Body of pancreas (tissue), 4 donors: ENCODE measurements around the gene EPOP. TPM values are rescaled to one million over a fixed set of nuclear protein-coding genes. Genes with fewer than 3 reads are reported as not detected.
"Not testable (repeated sequence)": the region's sequence is repeated elsewhere in the genome, so short reads cannot be mapped to it uniquely, and the experiment has no call there.

Experiments
- ATAC-seq: fragments of 150-250 bp; one replicate; pipeline ENCODE4 v1.9.1; 2016
- DNase-seq, 4 donors: peaks; one replicate each; pipeline ENCODE4 v3.0.0-alpha.2; 2019
- H3K27ac ChIP-seq, 4 donors: fragments of 200-600 bp; sonication (generic); 1 replicate in 3 of 4; 2 replicates in 1 of 4; pipeline versions ENCODE4 v1.5.1 to v1.6.1; 2016 to 2019; ENCODE audit warnings: mild to moderate bottlenecking in 1 of 4, mixed read lengths in 1 of 4, moderate library complexity in 1 of 4
- H3K27me3 ChIP-seq, 2 donors: fragments of 200-600 bp; sonication (generic); one replicate each; pipeline ENCODE4 v1.6.0; 2016; ENCODE audit warnings: mild to moderate bottlenecking in 1 of 2
- H3K36me3 ChIP-seq, 2 donors: fragments of 200-600 bp; sonication (generic); replicated peaks in 1 of 2; 2 replicates each; pipeline ENCODE4 v1.5.1; 2016; ENCODE audit warnings: low read depth in 2 of 2; ENCODE audit not compliant: insufficient read depth in 1 of 2
- H3K4me1 ChIP-seq: fragments of 200-600 bp; sonication (generic); one replicate; pipeline ENCODE4 v1.6.0; 2016
- H3K4me3 ChIP-seq, 2 donors: fragments of 200-600 bp; sonication (generic); 1 replicate in 1 of 2; 2 replicates in 1 of 2; pipeline ENCODE4 v1.5.1; 2016 to 2019
- H3K9me3 ChIP-seq, 3 donors: fragments of 200-600 bp; sonication (generic); 1 replicate in 2 of 3; 2 replicates in 1 of 3; pipeline ENCODE4 v1.5.1; 2016
- CTCF ChIP-seq, 7 experiments: fragments of 450-650 bp in 4 of 7; fragments of 200-600 bp in 3 of 7; sonication (generic) in 3 of 7; IDR thresholded peaks; one replicate each; pipeline ENCODE4 v1.5.1; 2016 to 2019; ENCODE audit warnings: antibody characterized with exemption in 7 of 7
- POLR2A ChIP-seq, 3 donors: fragments of 450-650 bp; IDR thresholded peaks; one replicate each; pipeline ENCODE4 v1.6.1; 2016; ENCODE audit warnings: antibody characterized with exemption in 3 of 3, mild to moderate bottlenecking in 2 of 3
- WGBS, 2 donors: methylation state at CpG; one replicate each; pipeline ENCODE4 v1.1.5; 2017; 5-methylcytosine and 5-hydroxymethylcytosine counted together
- intact Hi-C: fragments of 100-400 bp; cut with DNase I; formaldehyde crosslinking; loops from one replicate; pipeline ENCODE4 v1.15.1; 2023
- total RNA-seq, 2 donors: library from RNA; depleted of rRNA; stranded (reverse); fragments of >200 nt; gene quantifications; one replicate each; pipeline ENCODE4 v1.1.0, GENCODE V29; 2016

The EPOP gene
- total RNA-seq, 2 donors from 2014 or later = 3.9 to 11.2 TPM

- no peaks in the 10 kb centered on the region for H3K36me3 ChIP-seq
- no peak overlapping the region for H3K4me3 ChIP-seq
- DNase-seq = no peak
- 59 to 64% methylated on average over 6 of the region's 6 CpGs for WGBS, 2 donors
- intact Hi-C loops = no loop called here
- no peak overlapping the region for H3K27ac ChIP-seq
- ATAC-seq = no peak
- no peaks in the 10 kb centered on the region for H3K9me3 ChIP-seq
- H3K4me1 ChIP-seq = no peaks in the 10 kb centered on the region
- no peak for TF ChIP-seq CTCF (IDR thresholded peaks at IDR 0.05)
- TF ChIP-seq POLR2A (IDR thresholded peaks at IDR 0.05) = no peak
- H3K27me3 ChIP-seq = no peaks in the 10 kb centered on the region
Observed at GRCh38 chr17:38632334-38632733, 42.4 kb downstream of the EPOP start.

- 61 to 67% methylated on average over 3 of the region's 3 CpGs for WGBS, 2 donors
- H3K27me3 ChIP-seq = no peaks in the 10 kb centered on the region
- H3K9me3 ChIP-seq = no peaks in the 10 kb centered on the region
- intact Hi-C loops = no loop called here
- no peak for DNase-seq
- no peak overlapping the region for H3K4me3 ChIP-seq
- no peaks in the 10 kb centered on the region for H3K36me3 ChIP-seq
- ATAC-seq = no peak
- H3K27ac ChIP-seq = no peak overlapping the region
- TF ChIP-seq POLR2A (IDR thresholded peaks at IDR 0.05) (no peak), CTCF (IDR thresholded peaks at IDR 0.05) (no peak)
- no peaks in the 10 kb centered on the region for H3K4me1 ChIP-seq
Observed at GRCh38 chr17:38628441-38628840, 46.3 kb downstream of the EPOP start.

GRCh38 chr17:38627957-38628356 is 46.8 kb downstream of the EPOP start:
- Histone ChIP-seq H3K27ac (no peak overlapping the region), H3K4me3 (no peak overlapping the region), H3K27me3 (no peaks in the 10 kb centered on the region), H3K36me3 (no peaks in the 10 kb centered on the region), H3K4me1 (no peaks in the 10 kb centered on the region), H3K9me3 (no peaks in the 10 kb centered on the region)
- no peak for DNase-seq
- TF ChIP-seq POLR2A (IDR thresholded peaks at IDR 0.05) (no peak), CTCF (IDR thresholded peaks at IDR 0.05) (no peak)
- intact Hi-C loops = no loop called here
- ATAC-seq = no peak
- 83 to 84% methylated on average over 2 of the region's 2 CpGs for WGBS, 2 donors

- intact Hi-C loops = not testable (repeated sequence)
- 78 to 86% methylated on average over 6 of the region's 6 CpGs for WGBS, 2 donors
Observed at GRCh38 chr17:38626606-38627226, 48.0 kb downstream of the EPOP start.

GRCh38 chr17:38625482-38625881 is 49.3 kb downstream of the EPOP start:
- no peaks in the 10 kb centered on the region for H3K4me1 ChIP-seq
- no peaks in the 10 kb centered on the region for H3K36me3 ChIP-seq
- H3K9me3 ChIP-seq = no peaks in the 10 kb centered on the region
- H3K27me3 ChIP-seq = no peaks in the 10 kb centered on the region
- no peak for DNase-seq
- no peak for TF ChIP-seq POLR2A (IDR thresholded peaks at IDR 0.05)
- TF ChIP-seq CTCF (IDR thresholded peaks at IDR 0.05) = no peak
- H3K27ac ChIP-seq = no peak overlapping the region
- intact Hi-C loops = no loop called here
- ATAC-seq = no peak
- no peak overlapping the region for H3K4me3 ChIP-seq

More at GRCh38 chr17:38626606-38627226, 48.0 kb downstream of the EPOP start:
- H3K36me3 ChIP-seq, H3K4me1 ChIP-seq, H3K9me3 ChIP-seq, ATAC-seq, H3K4me3 ChIP-seq, H3K27me3 ChIP-seq, H3K27ac ChIP-seq, DNase-seq: not testable (repeated sequence)

- not testable (repeated sequence) for ATAC-seq
Observed at GRCh38 chr17:38624782-38625355, 49.9 kb downstream of the EPOP start.

More at GRCh38 chr17:38624782-38625355, 49.9 kb downstream of the EPOP start:
- H3K4me1 ChIP-seq, H3K27ac ChIP-seq, H3K27me3 ChIP-seq, intact Hi-C loops, H3K4me3 ChIP-seq, H3K36me3 ChIP-seq, H3K9me3 ChIP-seq, DNase-seq: not testable (repeated sequence)
- WGBS, 2 donors = 65 to 79% methylated on average over 13 to 14 of the region's 14 CpGs
